HEK293 (cell line): Measurements from ENCODE around the gene ZNF668.

Source experiments
- ELK4 ChIP-seq: IDR thresholded peaks from 2 replicates; pipeline ENCODE4 v1.6.1; 2011; ENCODE audit warnings: mild to moderate bottlenecking, low read depth, low read length, borderline replicate concordance
- GLI2 ChIP-seq: fragments of 450-650 bp; formaldehyde crosslinking; IDR thresholded peaks from 2 replicates; pipeline ENCODE4; 2017; ENCODE audit warnings: missing biosample characterization, missing genetic modification characterization, low read depth, borderline replicate concordance
- KLF10 ChIP-seq: fragments of 450-650 bp; IDR thresholded peaks from 2 replicates; pipeline ENCODE4 v1.5.1; 2018; ENCODE audit warnings: missing biosample characterization, mild to moderate bottlenecking, missing genetic modification characterization
- OSR2 ChIP-seq: fragments of 450-650 bp; formaldehyde crosslinking; IDR thresholded peaks from 2 replicates; pipeline ENCODE4 v1.5.1; 2016; ENCODE audit warnings: missing biosample characterization, missing genetic modification characterization
- PRDM2 ChIP-seq: fragments of 450-650 bp; formaldehyde crosslinking; IDR thresholded peaks from 2 replicates; pipeline ENCODE4 v1.5.1; 2016; ENCODE audit warnings: missing biosample characterization, missing genetic modification characterization, borderline replicate concordance
- RBAK ChIP-seq: fragments of 450-650 bp; formaldehyde crosslinking; IDR thresholded peaks from 2 replicates; pipeline ENCODE4 v1.5.1; 2016; ENCODE audit warnings: missing biosample characterization, missing genetic modification characterization
- ZBTB1 ChIP-seq: fragments of 450-650 bp; formaldehyde crosslinking; IDR thresholded peaks from 2 replicates; pipeline ENCODE4 v1.5.1; 2016; ENCODE audit warnings: missing biosample characterization, missing genetic modification characterization
- ZBTB17 ChIP-seq: fragments of 450-650 bp; formaldehyde crosslinking; IDR thresholded peaks from 2 replicates; pipeline ENCODE4 v1.5.1; 2016; ENCODE audit warnings: missing biosample characterization, missing genetic modification characterization
- ZBTB49 ChIP-seq: fragments of 450-650 bp; formaldehyde crosslinking; IDR thresholded peaks from 2 replicates; pipeline ENCODE4 v1.5.1; 2016; ENCODE audit warnings: missing biosample characterization, missing genetic modification characterization, low read depth
- ZBTB8A ChIP-seq: fragments of 450-650 bp; formaldehyde crosslinking; IDR thresholded peaks from 2 replicates; pipeline ENCODE4 v1.5.1; 2016; ENCODE audit warnings: missing biosample characterization, missing genetic modification characterization
- ZFP3 ChIP-seq: fragments of 450-650 bp; formaldehyde crosslinking; IDR thresholded peaks from 2 replicates; pipeline ENCODE4 v1.5.1; 2016; ENCODE audit warnings: low read depth, missing biosample characterization, missing genetic modification characterization
- ZNF10 ChIP-seq: fragments of 450-650 bp; formaldehyde crosslinking; IDR thresholded peaks from 2 replicates; pipeline ENCODE4 v1.5.1; 2017; ENCODE audit warnings: missing biosample characterization, missing genetic modification characterization
- ZNF155 ChIP-seq: fragments of 450-650 bp; formaldehyde crosslinking; IDR thresholded peaks from 2 replicates; pipeline ENCODE4 v1.5.1; 2016; ENCODE audit warnings: missing biosample characterization, missing genetic modification characterization
- ZNF16 ChIP-seq: fragments of 450-650 bp; formaldehyde crosslinking; IDR thresholded peaks from 2 replicates; pipeline ENCODE4 v1.5.1; 2016; ENCODE audit warnings: low read depth, missing biosample characterization, missing genetic modification characterization
- ZNF18 ChIP-seq: fragments of 450-650 bp; formaldehyde crosslinking; IDR thresholded peaks from 2 replicates; pipeline ENCODE4 v1.5.1; 2016; ENCODE audit warnings: missing biosample characterization, missing genetic modification characterization
- ZNF211 ChIP-seq: fragments of 450-650 bp; formaldehyde crosslinking; IDR thresholded peaks from 2 replicates; pipeline ENCODE4 v1.5.1; 2016; ENCODE audit warnings: low read depth, missing biosample characterization, missing genetic modification characterization
- ZNF335 ChIP-seq: fragments of 450-650 bp; formaldehyde crosslinking; conservative IDR thresholded peaks from 2 replicates; pipeline ENCODE4 v1.5.1; 2016; ENCODE audit warnings: missing biosample characterization, missing genetic modification characterization
- ZNF513 ChIP-seq: fragments of 450-650 bp; IDR thresholded peaks from 2 replicates; pipeline ENCODE4 v1.5.1; 2018; ENCODE audit warnings: missing biosample characterization, missing genetic modification characterization
- ZNF544 ChIP-seq: fragments of 450-650 bp; formaldehyde crosslinking; IDR thresholded peaks from 2 replicates; pipeline ENCODE4 v1.5.0; 2017; ENCODE audit warnings: missing biosample characterization, missing genetic modification characterization
- ZNF580 ChIP-seq: fragments of 450-650 bp; formaldehyde crosslinking; IDR thresholded peaks from 2 replicates; pipeline ENCODE4 v1.5.1; 2016; ENCODE audit warnings: missing biosample characterization, missing genetic modification characterization
- ZNF629 ChIP-seq: fragments of 450-650 bp; formaldehyde crosslinking; IDR thresholded peaks from 2 replicates; pipeline ENCODE4 v1.5.1; 2017; ENCODE audit warnings: missing biosample characterization, missing genetic modification characterization
- ZNF639 ChIP-seq: fragments of 450-650 bp; formaldehyde crosslinking; IDR thresholded peaks from 2 replicates; pipeline ENCODE4 v1.5.1; 2016; ENCODE audit warnings: missing biosample characterization, missing genetic modification characterization
- ZNF843 ChIP-seq: fragments of 450-650 bp; formaldehyde crosslinking; IDR thresholded peaks from 2 replicates; pipeline ENCODE4 v1.5.1; 2016; ENCODE audit warnings: missing biosample characterization, missing genetic modification characterization
- ZSCAN16 ChIP-seq: fragments of 450-650 bp; formaldehyde crosslinking; IDR thresholded peaks from 2 replicates; pipeline ENCODE4 v1.5.1; 2016; ENCODE audit warnings: missing biosample characterization, missing genetic modification characterization
- ZSCAN23 ChIP-seq: fragments of 450-650 bp; formaldehyde crosslinking; IDR thresholded peaks from 2 replicates; pipeline ENCODE4 v1.5.1; 2016; ENCODE audit warnings: missing biosample characterization, missing genetic modification characterization

ZNF668 gene

GRCh38 chr16:31108035-31108793 lies 34.2 kb upstream of the ZNF668 start, which contains the start of gene BCKDK (continued):
- TF ChIP-seq PRDM2 (tag by site-specific recombination) (no peak), ZNF843 (tag by site-specific recombination) (no peak), ELK4 (no peak), ZNF10 (tag by site-specific recombination) (no peak), ZBTB8A (tag by site-specific recombination) (peak; percentile 100), ZNF639 (tag by site-specific recombination) (no peak), GLI2 (tag by site-specific recombination) (no peak), ZNF629 (tag by site-specific recombination) (peak; percentile 90), ZNF211 (tag by site-specific recombination) (no peak), OSR2 (tag by site-specific recombination) (no peak), ZBTB17 (tag by site-specific recombination) (peak; percentile 81), ZBTB49 (tag by site-specific recombination) (no peak), ZNF513 (tag by site-specific recombination) (no peak), ZNF18 (no peak), RBAK (tag by site-specific recombination) (no peak), KLF10 (tag by site-specific recombination) (peak; percentile 57), ZBTB1 (tag by site-specific recombination) (no peak), ZSCAN23 (tag by site-specific recombination) (no peak), ZNF16 (no peak), ZNF544 (tag by site-specific recombination) (no peak), ZNF155 (tag by site-specific recombination) (no peak), ZFP3 (tag by site-specific recombination) (no peak), ZSCAN16 (tag by site-specific recombination) (no peak), ZNF335 (tag by site-specific recombination) (peak; percentile 87), ZNF580 (tag by site-specific recombination) (no peak)
